CD4-positive, alpha-beta T cell treated with Interferon alpha-2 for 1 hour (primary cell): Measurements from ENCODE around the gene SLC1A2.

Experiments
- DNase-seq, 2 donors: peaks; one replicate each; pipeline ENCODE4 v3.0.0-alpha.2; 2020 to 2022

Gene SLC1A2

GRCh38 chr11:35347921-35348331, 71.4 kb downstream of the SLC1A2 start:
- DNase-seq, result no peak

- DNase-seq, result no peak
Measured at GRCh38 chr11:35347173-35347878, 72.0 kb downstream of the SLC1A2 start.

DNA sequence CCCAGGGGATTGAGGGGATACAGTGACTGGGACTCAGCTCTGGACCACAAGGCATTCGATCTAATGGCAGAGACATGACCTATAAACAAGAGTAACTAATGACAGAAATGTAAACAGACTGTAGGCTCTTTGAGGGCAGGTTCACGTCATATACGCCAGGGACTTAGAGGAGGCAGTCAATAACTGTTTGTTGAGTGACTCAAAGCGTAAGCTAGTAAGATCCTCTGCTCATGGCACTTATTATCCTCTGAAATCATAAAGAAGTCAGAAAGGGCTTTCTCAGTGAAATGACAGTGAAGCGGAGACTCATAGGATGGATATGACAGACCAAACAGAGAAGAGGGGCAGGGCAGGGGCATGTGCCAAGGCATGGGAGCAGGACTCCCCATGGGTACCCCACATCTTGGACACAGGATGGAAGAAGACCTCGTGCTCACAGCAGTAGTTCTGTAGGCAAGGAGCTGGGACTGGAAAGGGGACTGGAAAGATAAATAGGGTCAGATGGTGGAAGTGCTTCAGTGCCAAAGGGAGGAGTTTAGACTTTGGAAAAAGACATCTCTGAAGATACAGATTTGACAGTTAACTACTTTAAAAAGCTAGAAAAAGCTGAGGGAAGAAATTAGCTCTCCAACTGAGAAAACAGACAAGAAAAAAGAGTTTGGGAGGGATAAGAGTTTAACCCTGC, 72.7 kb downstream of the SLC1A2 start:
- DNase-seq, result no peak

DNA sequence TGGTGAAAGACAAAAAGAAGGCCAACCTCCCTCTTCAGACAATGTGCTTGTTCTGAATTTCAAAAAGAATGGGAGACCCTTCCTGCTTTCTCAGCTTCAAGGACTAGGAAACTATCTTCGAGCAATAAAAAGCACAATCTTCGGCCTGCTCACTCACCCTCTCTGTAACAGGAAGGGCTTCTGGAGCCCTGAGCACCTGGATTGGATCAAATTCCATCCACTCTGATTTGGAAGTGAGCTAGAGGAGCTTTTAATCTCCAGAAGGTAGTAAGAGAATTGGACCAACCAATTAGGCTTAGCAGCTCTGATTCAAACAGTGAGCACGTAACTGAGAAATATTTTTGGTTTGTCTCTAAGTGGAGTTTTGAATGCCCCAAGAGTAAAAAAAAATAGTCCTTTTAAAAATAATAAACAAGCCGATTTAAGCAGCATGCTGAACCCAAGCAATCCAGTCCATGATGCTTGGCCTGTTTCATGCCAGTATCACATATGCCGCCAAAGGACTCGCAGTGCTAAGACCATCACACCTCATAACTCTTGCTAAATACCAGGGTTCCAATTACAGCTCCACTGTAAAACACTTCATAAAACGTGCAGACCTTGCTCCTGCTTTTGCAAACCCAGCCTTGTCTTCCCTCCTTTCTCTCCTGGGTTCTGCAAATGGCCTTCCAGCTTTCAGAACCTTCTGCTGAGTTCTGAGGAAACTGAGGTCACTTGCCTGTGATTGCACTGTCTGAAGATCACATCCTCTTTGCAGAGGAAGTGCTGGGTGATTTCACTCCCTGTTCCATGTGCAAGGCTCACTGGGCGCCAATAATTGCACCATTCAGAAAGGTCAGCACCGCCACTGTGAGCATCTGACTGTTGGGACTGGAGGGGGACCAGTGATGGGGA, 74.4 kb downstream of the SLC1A2 start:
- peak in 1 of 2 donors; percentile 39 for DNase-seq

GRCh38 chr11:35343033-35343598, 76.2 kb downstream of the SLC1A2 start:
- DNase-seq, result peak; percentile 49 to 79

DNA sequence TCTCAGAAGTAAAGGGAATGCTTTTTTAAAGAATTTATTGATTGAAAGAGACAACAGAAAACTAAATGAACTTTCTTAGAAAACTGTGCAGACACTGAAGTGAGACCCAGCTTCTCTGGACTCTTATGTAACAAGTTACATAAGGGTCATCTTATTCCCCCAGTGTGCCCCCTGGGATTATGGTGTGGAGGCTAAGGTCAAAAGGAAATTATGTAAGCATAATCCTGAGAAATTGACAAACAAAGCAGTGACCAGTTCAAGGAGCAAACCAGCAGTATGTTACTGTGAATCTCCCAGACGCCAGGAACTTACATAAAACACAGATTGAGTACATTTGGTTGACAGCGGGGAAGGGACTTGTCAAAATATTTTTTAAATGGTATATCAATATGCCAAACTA, 78.6 kb downstream of the SLC1A2 start:
- no peak for DNase-seq

DNA sequence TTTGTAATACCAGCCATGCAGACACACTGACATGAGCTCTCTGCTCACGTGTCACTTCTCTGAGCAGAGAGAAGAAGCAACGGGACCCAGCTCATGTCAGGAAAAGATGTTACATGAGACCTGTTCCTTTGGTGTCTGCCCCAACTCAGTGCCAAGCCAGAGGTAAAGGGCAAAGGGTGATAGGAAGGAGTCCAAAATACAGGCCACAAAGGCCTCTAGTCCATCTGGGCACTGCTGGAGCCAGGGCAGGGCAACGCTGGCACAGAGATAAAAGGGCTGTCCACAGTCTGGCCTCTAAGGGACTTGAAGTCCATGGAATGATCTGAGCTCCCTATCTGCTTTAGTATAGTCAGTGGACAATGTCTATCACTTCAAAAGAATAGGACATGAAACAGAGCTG, 79.3 kb downstream of the SLC1A2 start:
- DNase-seq, result no peak

DNA sequence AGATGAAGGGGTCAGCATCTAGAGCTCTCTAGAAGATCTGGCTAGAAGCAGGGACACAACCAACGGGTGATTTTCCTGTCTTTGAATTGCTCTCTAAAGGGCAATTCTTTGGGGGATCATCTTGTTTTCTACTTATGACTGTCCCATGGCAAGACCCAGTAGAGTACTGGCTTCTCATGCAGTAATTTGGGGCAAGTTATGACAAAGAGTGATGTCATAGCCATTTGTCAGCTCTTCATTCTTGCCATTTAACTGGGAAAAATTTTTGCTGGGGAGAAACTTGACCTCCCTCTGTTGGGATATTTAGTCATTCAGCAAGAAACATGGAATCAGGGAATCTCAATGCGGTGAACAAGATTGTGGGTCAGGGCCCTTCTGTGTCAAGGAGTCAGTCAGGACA, 80.4 kb downstream of the SLC1A2 start:
- no peak for DNase-seq

GRCh38 chr11:35337914-35338305, 81.4 kb downstream of the SLC1A2 start:
- no peak for DNase-seq

DNA sequence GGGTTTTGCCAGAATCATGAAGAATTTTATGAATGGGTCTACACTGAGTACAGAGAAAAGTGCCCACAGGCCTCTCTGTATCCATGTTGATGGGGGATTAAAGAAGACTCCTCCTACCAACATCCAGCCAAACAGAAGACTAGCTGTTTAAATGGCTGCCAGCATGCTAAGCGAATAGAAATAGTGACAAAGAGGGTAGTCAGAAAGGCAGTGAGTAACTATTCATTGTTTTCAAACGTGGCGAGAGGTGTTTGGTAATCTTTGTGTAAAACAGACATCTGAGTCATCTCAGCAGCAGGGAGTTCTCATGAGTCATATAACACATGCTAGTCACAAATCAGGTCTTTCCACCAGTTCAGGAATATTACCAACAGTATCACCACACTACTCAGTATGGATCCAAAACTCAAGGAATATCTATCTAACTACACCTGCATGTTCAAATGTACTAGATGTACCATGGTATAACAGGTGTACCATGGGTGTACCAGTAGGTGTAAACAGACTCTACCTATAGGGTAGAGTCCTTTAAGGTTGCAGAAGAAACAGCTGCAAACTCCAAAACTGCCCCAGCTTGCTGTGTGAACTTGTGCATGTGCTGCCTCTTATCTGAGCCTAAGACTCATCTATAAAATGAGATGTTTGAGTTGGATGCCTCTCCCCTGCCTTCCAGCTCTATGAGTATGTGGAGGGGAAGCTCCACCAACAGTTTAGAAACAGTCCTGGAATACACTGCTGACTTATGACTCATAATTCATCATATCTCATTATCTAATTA, 82.0 kb downstream of the SLC1A2 start:
- DNase-seq, result peak in 1 of 2 donors; percentile 11

DNA sequence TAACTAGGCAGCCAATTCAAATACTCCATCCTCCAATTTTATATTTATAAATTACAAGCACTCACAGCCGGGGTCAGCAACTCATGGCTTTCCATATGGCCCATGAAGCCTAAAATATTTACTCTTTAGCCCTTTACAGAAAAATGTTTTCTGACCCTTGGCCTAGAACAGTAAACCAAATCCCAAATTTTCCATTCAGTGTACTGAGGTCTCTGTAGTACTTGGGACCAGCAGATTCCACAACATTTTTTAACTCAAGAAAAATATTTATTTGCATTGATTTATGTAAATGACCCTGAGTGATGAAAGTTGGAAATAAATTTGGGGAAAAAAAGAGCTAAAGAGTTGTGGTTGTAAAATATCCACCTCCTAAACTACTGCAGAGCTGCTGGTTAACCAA, 82.6 kb downstream of the SLC1A2 start:
- no peak for DNase-seq

DNA sequence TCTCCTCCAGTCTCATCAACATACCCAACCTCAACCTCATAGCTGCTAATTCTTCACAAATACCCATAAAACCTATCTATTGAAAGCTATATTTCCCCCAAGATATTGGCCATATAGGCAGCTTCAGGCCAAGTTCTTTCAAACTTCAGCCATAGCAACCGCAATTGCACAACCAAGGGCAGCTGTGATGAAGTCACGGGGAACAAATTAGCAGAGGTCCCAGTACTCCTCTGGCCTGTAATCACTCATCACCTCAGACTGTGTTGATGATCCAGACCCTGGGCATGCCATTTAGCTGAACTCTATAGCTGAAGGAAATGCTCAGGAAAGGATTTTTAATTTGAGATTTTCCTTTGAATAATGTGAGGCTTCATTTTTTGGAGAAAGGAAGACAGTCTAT, 84.1 kb downstream of the SLC1A2 start:
- no peak for DNase-seq

DNA sequence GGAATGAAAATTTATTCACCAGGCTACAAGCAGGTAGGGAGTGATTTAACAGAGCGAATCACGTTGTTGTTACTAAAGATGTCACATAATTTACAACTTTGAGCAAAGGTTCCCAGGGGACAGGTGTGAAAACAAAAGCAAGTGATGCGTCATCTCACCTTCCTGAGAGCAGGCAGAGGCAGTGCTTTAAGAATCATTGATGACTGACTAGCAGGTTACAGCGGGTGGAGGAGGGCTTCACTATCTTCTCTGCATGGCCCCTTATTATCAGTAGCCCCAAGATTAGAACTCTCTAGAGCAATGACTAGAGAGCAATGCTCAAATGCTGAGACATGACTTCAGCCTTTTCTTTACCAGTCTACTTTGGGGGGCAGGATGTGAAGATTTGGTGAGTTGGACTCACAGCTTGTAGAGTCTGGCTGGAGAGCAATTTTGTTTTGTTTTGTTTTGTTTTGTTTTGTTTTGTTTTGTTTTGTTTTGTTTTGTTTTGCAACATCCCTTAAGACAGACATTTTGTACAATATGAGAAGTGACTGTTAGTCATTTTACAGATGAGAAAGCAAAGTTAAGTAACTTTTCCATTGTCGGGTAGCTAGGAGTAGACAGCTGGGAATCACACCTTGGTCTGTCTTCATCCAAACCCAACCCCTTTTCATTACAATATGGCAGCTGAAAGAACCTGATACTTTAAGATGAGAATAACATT, 84.8 kb downstream of the SLC1A2 start:
- peak; percentile 31 to 40 for DNase-seq

DNA sequence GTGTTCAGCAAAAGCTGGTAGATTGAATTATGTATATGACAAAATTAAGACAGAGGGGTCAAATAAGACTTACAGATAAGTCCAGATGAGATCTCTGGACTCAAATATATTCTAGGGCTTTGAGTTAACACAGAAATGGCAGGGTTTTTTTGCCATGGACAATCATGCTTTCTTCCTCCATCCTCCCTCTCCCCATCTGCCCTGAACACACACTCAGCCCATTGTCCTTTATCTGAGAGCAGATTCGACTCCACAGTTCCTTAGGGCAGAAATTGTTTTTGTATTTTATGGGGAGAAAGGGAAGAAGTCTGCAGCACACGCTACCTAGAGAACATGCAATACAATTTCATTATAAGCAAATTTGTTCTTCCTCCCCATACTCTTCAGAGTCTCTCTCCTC, 86.8 kb downstream of the SLC1A2 start:
- DNase-seq, result no peak

GRCh38 chr11:35330931-35331330, 88.4 kb downstream of the SLC1A2 start:
- peak; percentile 42 to 67 for DNase-seq

DNA sequence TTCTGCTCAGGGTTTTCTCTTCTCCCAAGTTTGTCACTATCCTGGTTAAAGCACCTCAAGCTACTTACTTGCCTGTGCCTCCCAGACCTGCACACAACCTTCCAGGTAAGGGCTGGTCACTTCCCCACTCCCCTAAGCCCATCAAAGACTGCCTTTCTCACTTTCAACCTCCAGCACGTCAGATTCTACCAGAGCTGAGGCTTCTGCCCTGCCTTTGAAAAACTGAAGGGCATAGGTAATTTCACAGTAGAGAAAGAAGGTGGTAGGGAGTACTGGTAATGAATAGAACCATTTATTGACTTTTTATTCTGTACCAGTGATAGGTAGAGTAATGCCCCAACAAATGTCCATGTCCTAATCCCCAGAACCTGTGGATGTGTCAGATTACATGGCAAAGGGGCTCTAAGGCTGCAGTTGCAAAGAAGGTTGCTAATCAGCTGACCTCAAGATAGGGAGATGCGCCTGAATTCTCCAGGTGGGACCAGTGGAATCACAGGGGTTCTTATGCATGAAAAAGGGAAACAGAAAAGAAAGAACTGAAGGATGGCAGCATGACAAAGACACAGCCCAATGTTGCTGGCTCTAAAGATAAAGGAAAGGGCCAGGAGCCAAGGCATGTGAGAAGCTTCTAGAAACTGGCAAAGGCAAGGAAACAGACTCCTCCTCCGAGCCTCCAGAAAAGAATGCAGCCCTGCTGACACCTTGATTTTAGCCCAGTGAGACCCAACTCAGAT, 89.0 kb downstream of the SLC1A2 start:
- no peak for DNase-seq

DNA sequence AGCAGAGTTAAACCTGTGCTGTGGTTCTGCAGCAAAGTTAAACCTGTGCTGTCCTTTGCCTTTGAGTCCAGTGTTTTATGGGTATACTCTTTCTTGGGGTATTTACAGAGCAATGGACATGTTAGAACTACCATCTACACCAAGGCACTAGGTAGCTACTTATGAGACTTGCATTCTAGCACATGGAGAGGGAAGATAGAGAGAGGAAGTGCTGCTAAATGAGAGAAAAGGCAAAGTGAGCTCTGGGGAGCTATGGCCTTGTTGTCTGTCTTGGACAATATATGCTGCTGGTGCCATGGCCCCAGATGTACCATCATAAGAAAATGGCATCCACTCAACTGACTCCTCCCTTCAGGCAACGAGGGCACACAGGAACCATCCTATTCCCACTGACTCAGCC, 91.5 kb downstream of the SLC1A2 start:
- DNase-seq, result no peak

- no peak for DNase-seq
Measured at GRCh38 chr11:35326266-35326879, 93.0 kb downstream of the SLC1A2 start.

GRCh38 chr11:35324981-35325380, 94.4 kb downstream of the SLC1A2 start:
- DNase-seq, result no peak

DNA sequence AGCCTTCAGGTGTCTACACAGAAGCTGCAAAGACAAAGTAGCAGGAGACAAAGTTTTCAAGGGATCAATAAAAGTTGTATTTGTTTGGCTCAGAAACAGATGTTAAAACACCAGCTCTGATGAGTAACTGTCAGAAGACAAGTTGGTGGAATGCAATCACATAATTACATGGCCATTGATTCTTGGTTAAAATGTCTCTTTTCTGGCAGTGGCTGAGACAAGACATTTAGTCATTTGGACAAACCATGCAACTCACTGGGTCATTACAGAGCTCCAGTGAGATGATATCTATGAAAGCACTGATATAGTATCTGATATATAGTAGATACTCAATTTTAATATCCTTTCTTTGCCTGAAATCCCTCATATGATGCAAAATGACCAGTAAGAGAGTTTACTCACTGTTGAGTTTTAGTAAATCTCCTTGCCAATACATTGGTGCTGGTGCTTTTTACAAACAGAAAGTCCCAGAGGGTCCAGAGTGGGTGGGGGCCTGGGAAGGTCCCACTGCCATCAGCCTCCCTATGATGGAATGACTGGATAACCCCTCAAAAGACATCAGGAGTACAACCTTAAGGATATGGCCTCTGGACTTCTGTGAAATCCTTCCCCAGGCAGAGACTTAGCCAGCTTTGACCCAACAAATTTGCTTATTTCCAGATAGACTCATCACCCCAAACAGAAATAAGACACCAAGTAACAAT, 95.0 kb downstream of the SLC1A2 start:
- DNase-seq, result no peak
